ENCODE results near the gene PIK3R5.

PIK3R5 gene

GRCh38 chr17:8883353-8883752 is 82.2 kb downstream of the PIK3R5 start:
- no peaks in the 10 kb centered on the region for H3K36me3 ChIP-seq
- DNase-seq, result no peak
- TF ChIP-seq CTCF (IDR thresholded peaks at IDR 0.05; ENCODE audit: low read depth, low read length), result no peak
- no peaks in the 10 kb centered on the region for H3K27me3 ChIP-seq (ENCODE audit: insufficient read depth, low read depth, severe bottlenecking)
- H3K9me3 ChIP-seq (ENCODE audit: severe bottlenecking), result no peaks in the 10 kb centered on the region
- no peak overlapping the region for H3K27ac ChIP-seq
- H3K4me3 ChIP-seq (ENCODE audit: low read depth, low read length), result no peak overlapping the region

- H3K9me3 ChIP-seq (ENCODE audit: severe bottlenecking), result no peaks in the 10 kb centered on the region
These were observed 83.9 kb downstream of the PIK3R5 start for GRCh38 chr17:8881606-8882005.

GRCh38 chr17:8880466-8880865 is 85.0 kb downstream of the PIK3R5 start:
- TF ChIP-seq CTCF (IDR thresholded peaks at IDR 0.05; ENCODE audit: low read depth, low read length), result no peak

More at GRCh38 chr17:8881606-8882005, 83.9 kb downstream of the PIK3R5 start:
- Histone ChIP-seq H3K27me3 (ENCODE audit: insufficient read depth, low read depth, severe bottlenecking) (no peaks in the 10 kb centered on the region), H3K4me3 (ENCODE audit: low read depth, low read length) (no peak overlapping the region), H3K36me3 (no peaks in the 10 kb centered on the region), H3K27ac (no peak overlapping the region)
- no peak for DNase-seq
- TF ChIP-seq CTCF (IDR thresholded peaks at IDR 0.05; ENCODE audit: low read depth, low read length), result no peak

GRCh38 chr17:8879410-8879809 is 86.1 kb downstream of the PIK3R5 start:
- H3K4me3 ChIP-seq (ENCODE audit: low read depth, low read length), result no peak overlapping the region
- no peak overlapping the region for H3K27ac ChIP-seq
- no peaks in the 10 kb centered on the region for H3K9me3 ChIP-seq (ENCODE audit: severe bottlenecking)
- H3K36me3 ChIP-seq, result no peaks in the 10 kb centered on the region
- H3K27me3 ChIP-seq (ENCODE audit: insufficient read depth, low read depth, severe bottlenecking), result no peaks in the 10 kb centered on the region
- TF ChIP-seq CTCF (IDR thresholded peaks at IDR 0.05; ENCODE audit: low read depth, low read length), result no peak
- DNase-seq, result no peak

More at GRCh38 chr17:8880466-8880865, 85.0 kb downstream of the PIK3R5 start:
- H3K4me3 ChIP-seq (ENCODE audit: low read depth, low read length), result no peak overlapping the region
- DNase-seq, result no peak
- H3K27ac ChIP-seq, result no peak overlapping the region
- H3K36me3 ChIP-seq, result no peaks in the 10 kb centered on the region
- no peaks in the 10 kb centered on the region for H3K27me3 ChIP-seq (ENCODE audit: insufficient read depth, low read depth, severe bottlenecking)
- H3K9me3 ChIP-seq (ENCODE audit: severe bottlenecking), result no peaks in the 10 kb centered on the region

GRCh38 chr17:8877984-8878383 is 87.5 kb downstream of the PIK3R5 start:
- no peak for DNase-seq
- Histone ChIP-seq H3K9me3 (ENCODE audit: severe bottlenecking) (no peaks in the 10 kb centered on the region), H3K27me3 (ENCODE audit: insufficient read depth, low read depth, severe bottlenecking) (no peaks in the 10 kb centered on the region), H3K27ac (no peak overlapping the region), H3K36me3 (no peaks in the 10 kb centered on the region), H3K4me3 (ENCODE audit: low read depth, low read length) (no peak overlapping the region)
- TF ChIP-seq CTCF (IDR thresholded peaks at IDR 0.05; ENCODE audit: low read depth, low read length), result no peak

- no peak for DNase-seq
- H3K27me3 ChIP-seq (ENCODE audit: insufficient read depth, low read depth, severe bottlenecking), result no peaks in the 10 kb centered on the region
These were observed 89.5 kb downstream of the PIK3R5 start for GRCh38 chr17:8875957-8876356.

More at GRCh38 chr17:8875957-8876356, 89.5 kb downstream of the PIK3R5 start:
- no peak overlapping the region for H3K4me3 ChIP-seq (ENCODE audit: low read depth, low read length)
- H3K36me3 ChIP-seq, result no peaks in the 10 kb centered on the region
- no peak for TF ChIP-seq CTCF (IDR thresholded peaks at IDR 0.05; ENCODE audit: low read depth, low read length)
- H3K27ac ChIP-seq, result no peak overlapping the region
- no peaks in the 10 kb centered on the region for H3K9me3 ChIP-seq (ENCODE audit: severe bottlenecking)
